ENCODE data around the gene ANKFN1. TPM values are rescaled to one million over a fixed set of nuclear protein-coding genes. Genes with fewer than 3 reads are reported as not detected.

Gene ANKFN1
- total RNA-seq, 4 donors from 2014 or later: 0.67 to 0.94 TPM; not detected in 2

- Histone ChIP-seq H3K4me3 (replicated peaks in 1 of 3) (no peak overlapping the region), H3K27ac (no peak overlapping the region), H3K4me1 (peaks cover 0 to under 1% of the 10 kb centered on the region in 2 donors), H3K36me3 (no peaks in the 10 kb centered on the region), H3K27me3 (no peaks in the 10 kb centered on the region), H3K9me3 (no peaks in the 10 kb centered on the region)
- TF ChIP-seq POLR2A (IDR thresholded peaks at IDR 0.05) (no peak), CTCF (IDR thresholded peaks at IDR 0.05) (no peak)
- intact Hi-C loops (cut with DNase I): no loop called here
- 91 to 92% methylated on average over 5 of the region's 5 CpGs for WGBS, 2 donors
- no peak for DNase-seq
Observed at GRCh38 chr17:56178203-56178602, 24.9 kb downstream of the ANKFN1 start.

- Histone ChIP-seq H3K4me1 (peaks cover 0 to 5% of the 10 kb centered on the region in 2 donors), H3K27me3 (no peaks in the 10 kb centered on the region), H3K9me3 (no peaks in the 10 kb centered on the region), H3K27ac (no peak overlapping the region), H3K4me3 (replicated peaks in 1 of 3) (no peak overlapping the region), H3K36me3 (no peaks in the 10 kb centered on the region)
- TF ChIP-seq CTCF (IDR thresholded peaks at IDR 0.05): no peak
- TF ChIP-seq POLR2A (IDR thresholded peaks at IDR 0.05): no peak
- 47 to 61% methylated on average over 1 of the region's 1 CpG for WGBS, 2 donors
- intact Hi-C loops (cut with DNase I): no loop called here
- no peak for DNase-seq
Observed at GRCh38 chr17:56182081-56182480, 28.8 kb downstream of the ANKFN1 start.

GRCh38 chr17:56184650-56185049 is 31.4 kb downstream of the ANKFN1 start:
- Histone ChIP-seq H3K4me1 (peaks cover 0 to 5% of the 10 kb centered on the region in 2 donors), H3K27me3 (no peaks in the 10 kb centered on the region), H3K9me3 (no peaks in the 10 kb centered on the region), H3K27ac (no peak overlapping the region), H3K36me3 (no peaks in the 10 kb centered on the region), H3K4me3 (replicated peaks in 1 of 3) (no peak overlapping the region)
- no peak for TF ChIP-seq CTCF (IDR thresholded peaks at IDR 0.05)
- TF ChIP-seq POLR2A (IDR thresholded peaks at IDR 0.05): no peak
- 88 to 90% methylated on average over 6 of the region's 6 CpGs for WGBS, 2 donors
- intact Hi-C loops (cut with DNase I): no loop called here
- DNase-seq: no peak

- intact Hi-C loops (cut with DNase I): no loop called here
- WGBS, 2 donors: 30 to 36% methylated on average over 6 of the region's 6 CpGs
- DNase-seq: no peak
- no peaks in the 10 kb centered on the region for H3K36me3 ChIP-seq
- H3K4me3 ChIP-seq (replicated peaks in 1 of 3): no peak overlapping the region
- peaks cover 0 to 5% of the 10 kb centered on the region in 2 donors for H3K4me1 ChIP-seq
- no peak overlapping the region for H3K27ac ChIP-seq
- TF ChIP-seq POLR2A (IDR thresholded peaks at IDR 0.05): no peak
- TF ChIP-seq CTCF (IDR thresholded peaks at IDR 0.05): no peak
- no peaks in the 10 kb centered on the region for H3K9me3 ChIP-seq
- no peaks in the 10 kb centered on the region for H3K27me3 ChIP-seq
Observed at GRCh38 chr17:56185491-56186221, 32.4 kb downstream of the ANKFN1 start.

GRCh38 chr17:56186222-56186786 is 33.0 kb downstream of the ANKFN1 start:
- TF ChIP-seq POLR2A (IDR thresholded peaks at IDR 0.05) (no peak), CTCF (IDR thresholded peaks at IDR 0.05) (no peak)
- intact Hi-C loops (cut with DNase I): no loop called here
- 51 to 64% methylated on average over 7 of the region's 7 CpGs for WGBS, 2 donors
- peaks cover 0 to 5% of the 10 kb centered on the region in 2 donors for H3K4me1 ChIP-seq
- no peak overlapping the region for H3K27ac ChIP-seq
- no peaks in the 10 kb centered on the region for H3K9me3 ChIP-seq
- no peaks in the 10 kb centered on the region for H3K36me3 ChIP-seq
- no peaks in the 10 kb centered on the region for H3K27me3 ChIP-seq
- DNase-seq: no peak
- no peak overlapping the region for H3K4me3 ChIP-seq (replicated peaks in 1 of 3)
